Endothelial cell of umbilical vein (primary cell): ENCODE results near the gene ADAM22. TPM values are rescaled to one million over a fixed set of nuclear protein-coding genes. Genes with fewer than 3 reads are reported as not detected.
"Not testable (repeated sequence)": the region's sequence is repeated elsewhere in the genome, so short reads cannot be mapped to it uniquely, and the experiment has no call there.

Experiments
- BruUV-seq: library from RNA; stranded (reverse); fragments of 400-500 nt; replicated peaks from 2 replicates; lab custom pipeline; 2021; lab: Mats Ljungman, UMichigan
- CTCF ChIA-PET: fragments of 300-600, 350-600 bp; sonication (Branson Sonifier 250); formaldehyde crosslinking; loops from one replicate; lab custom pipeline; 2021; ENCODE audit warnings: antibody characterized with exemption, inconsistent platforms; lab: Charles Lee
- POLR2A ChIA-PET: fragments of 300-600, 350-600 bp; sonication (Branson Sonifier 250); formaldehyde crosslinking; loops from one replicate; lab custom pipeline; 2021; ENCODE audit warnings: antibody characterized with exemption, inconsistent platforms; lab: Charles Lee
- DNase-seq: peaks from one replicate; pipeline ENCODE4 v3.0.0-alpha.2; 2011; ENCODE audit warnings: low read depth, low spot score
- FAIRE-seq: peaks from 2 replicates; lab custom pipeline; 2011; peaks lifted over from hg19 to GRCh38; lab: Jason Lieb, UNC
- H2AFZ ChIP-seq: 2 replicates; pipeline ENCODE4 v1.6.0; 2012; ENCODE audit warnings: low read depth, low read length, control low read depth, inconsistent platforms
- H3K27ac ChIP-seq: 2 replicates; pipeline ENCODE4 v1.5.1; 2011; ENCODE audit warnings: low read depth, mild to moderate bottlenecking, control low read depth, low read length, moderate library complexity; ENCODE audit not compliant: insufficient read depth
- H3K27me3 ChIP-seq, 2 experiments: 2 replicates each; pipeline versions ENCODE4 v1.6.0 to v1.6.1; 2011; ENCODE audit warnings: low read length in 2 of 2, mixed read lengths in 1 of 2; ENCODE audit not compliant: control insufficient read depth in 2 of 2, insufficient read depth in 2 of 2
- H3K36me3 ChIP-seq, 2 experiments: 2 replicates in 1 of 2; 3 replicates in 1 of 2; pipeline ENCODE4 v1.5.1; 2011; ENCODE audit warnings: low read length in 2 of 2, mild to moderate bottlenecking in 1 of 2, moderate library complexity in 1 of 2; ENCODE audit not compliant: control insufficient read depth in 2 of 2, insufficient read depth in 2 of 2; ENCODE audit errors: extremely low read depth in 1 of 2
- H3K4me1 ChIP-seq: 3 replicates; pipeline ENCODE4 v1.5.1; 2011; ENCODE audit warnings: mild to moderate bottlenecking, low read length; ENCODE audit not compliant: control insufficient read depth, insufficient read depth; ENCODE audit errors: extremely low read depth
- H3K4me2 ChIP-seq: 2 replicates; pipeline ENCODE4 v1.6.1; 2011; ENCODE audit warnings: low read length, control low read depth, mixed read lengths; ENCODE audit not compliant: insufficient read depth
- H3K4me3 ChIP-seq, 3 experiments: fragments of 200-600 bp in 1 of 3; sonication (generic), shearing (Covaris generic) in 1 of 3; replicated peaks in 1 of 3; 2 replicates each; pipeline ENCODE4 v1.5.1; 2011 to 2016; ENCODE audit warnings: control low read depth in 3 of 3, low read length in 3 of 3, mild to moderate bottlenecking in 2 of 3, inconsistent platforms in 1 of 3, low read depth in 1 of 3, moderate library complexity in 1 of 3; ENCODE audit not compliant: insufficient read depth in 1 of 3
- H3K79me2 ChIP-seq: 2 replicates; pipeline ENCODE4 v1.6.0; 2012; ENCODE audit warnings: low read length, inconsistent platforms; ENCODE audit not compliant: control insufficient read depth, insufficient read depth
- H3K9ac ChIP-seq: replicated peaks from 2 replicates; pipeline ENCODE3; 2011; ENCODE audit warnings: low read length, control low read depth; ENCODE audit not compliant: insufficient read depth; ENCODE audit errors: extremely low read depth
- H3K9me1 ChIP-seq: replicated peaks from 3 replicates; pipeline ENCODE4 v1.6.0; 2011; ENCODE audit warnings: mild to moderate bottlenecking, low read length; ENCODE audit not compliant: control insufficient read depth, insufficient read depth; ENCODE audit errors: extremely low read depth
- H3K9me3 ChIP-seq: replicated peaks from 2 replicates; pipeline ENCODE4 v1.5.1; 2012; ENCODE audit warnings: low read length, inconsistent platforms; ENCODE audit not compliant: control insufficient read depth, insufficient read depth
- H4K20me1 ChIP-seq: replicated peaks from 2 replicates; pipeline ENCODE3; 2011; ENCODE audit warnings: mild to moderate bottlenecking, low read length; ENCODE audit not compliant: control insufficient read depth, insufficient read depth; ENCODE audit errors: extremely low read depth
- CTCF ChIP-seq, 2 donors: IDR thresholded peaks; 1 replicate in 1 of 2; 2 replicates in 1 of 2; pipeline ENCODE4 v1.5.1; 2011; ENCODE audit warnings: low read length in 2 of 2, mild to moderate bottlenecking in 2 of 2, moderate library complexity in 2 of 2, control low read depth in 1 of 2, inconsistent platforms in 1 of 2, low read depth in 1 of 2; ENCODE audit not compliant: insufficient read depth in 1 of 2; ENCODE audit errors: extremely low read depth in 1 of 2
- EZH2 ChIP-seq: IDR thresholded peaks from 2 replicates; pipeline ENCODE4 v1.6.1; 2012; ENCODE audit warnings: borderline replicate concordance, low read depth, mild to moderate bottlenecking, moderate library complexity, low read length, inconsistent platforms; ENCODE audit not compliant: severe bottlenecking
- FOS ChIP-seq: IDR thresholded peaks from 2 replicates; pipeline ENCODE4 v1.6.1; 2011; ENCODE audit warnings: mild to moderate bottlenecking, low read length, moderate library complexity, borderline replicate concordance; ENCODE audit not compliant: insufficient read depth
- GATA2 ChIP-seq: IDR thresholded peaks from 2 replicates; pipeline ENCODE4 v1.7.0; 2011; ENCODE audit warnings: low read depth, mild to moderate bottlenecking, moderate library complexity, mixed read lengths, low read length; ENCODE audit not compliant: insufficient read length, insufficient read depth
- JUN ChIP-seq: IDR thresholded peaks from 2 replicates; pipeline ENCODE4 v1.6.1; 2011; ENCODE audit warnings: borderline replicate concordance, low read depth; ENCODE audit not compliant: insufficient read length, insufficient read depth
- MAX ChIP-seq: IDR thresholded peaks from 2 replicates; pipeline ENCODE4 v1.6.1; 2011; ENCODE audit not compliant: insufficient read depth, insufficient read length
- MYC ChIP-seq: IDR thresholded peaks from one replicate; pipeline ENCODE4 v1.6.1; 2011; ENCODE audit warnings: mild to moderate bottlenecking, low read depth, low read length
- POLR2A ChIP-seq: IDR thresholded peaks from 2 replicates; pipeline ENCODE4 v1.6.1; 2012; ENCODE audit warnings: low read depth, mild to moderate bottlenecking, control low read depth, low read length
- POLR2AphosphoS5 ChIP-seq: IDR thresholded peaks from 2 replicates; pipeline ENCODE4 v1.6.1; 2012; ENCODE audit warnings: low read depth, mild to moderate bottlenecking, control low read depth, low read length, moderate library complexity; ENCODE audit not compliant: insufficient read depth
- dilution Hi-C: fragments of 300-500 bp; cut with MboI; formaldehyde crosslinking; loops from one replicate; pipeline ENCODE4 v1.15.0; 2019; ENCODE audit warnings: low sequenced_read_pairs; ENCODE audit not compliant: extremely low pct_ligation_motif_present
- intact Hi-C: fragments of 100-400 bp; cut with micrococcal nuclease; formaldehyde crosslinking; loops from one replicate; pipeline ENCODE4 v1.10.0; 2022
- polyA plus RNA-seq, 4 experiments: library from polyadenylated mRNA; depleted of rRNA in 3 of 4; stranded (reverse) in 3 of 4; unstranded in 1 of 4; fragments of >200 nt; gene quantifications; 2 replicates each; pipeline versions ENCODE4 v1.2.1 to v1.2.3, GENCODE V29; 2011 to 2012; ENCODE audit warnings: missing spikeins in 1 of 4
- total RNA-seq: library from RNA; stranded (reverse); gene quantifications from 2 replicates; pipeline ENCODE4 v1.2.3, GENCODE V29; 2021

ADAM22 gene
- total and polyA plus RNA-seq, 2 donors (not counting 3 experiments of a cell fraction or from before 2014, with no cell fraction given) = 0.33 to 0.53 TPM

- Histone ChIP-seq H3K9me1 (no peaks in the 10 kb centered on the region), H3K27me3 (peaks cover 0 to 3% of the 10 kb centered on the region in 2 experiments), H3K9ac (no peak overlapping the region), H3K4me1 (no peaks in the 10 kb centered on the region), H3K27ac (no peak overlapping the region), H3K4me2 (no peak overlapping the region), H3K9me3 (no peaks in the 10 kb centered on the region), H3K79me2 (no peaks in the 10 kb centered on the region), H2AFZ (no peak overlapping the region), H3K4me3 (no peak overlapping the region), H4K20me1 (no peaks in the 10 kb centered on the region), H3K36me3 (no peaks in the 10 kb centered on the region)
- ChIA-PET POLR2A (no interaction called here), CTCF (no interaction called here)
- no peak for DNase-seq
- TF ChIP-seq MAX (no peak), EZH2 (no peak), FOS (no peak)
- BruUV-seq = no TSS peak
- no peak for FAIRE-seq
- dilution Hi-C loops (no loop called here), intact Hi-C loops (no loop called here)
Observed at GRCh38 chr7:88155756-88156155, 221.7 kb downstream of the ADAM22 start.

- H3K36me3 ChIP-seq = no peaks in the 10 kb centered on the region
- no TSS peak for BruUV-seq
- no peak overlapping the region for H3K9ac ChIP-seq
- H3K4me2 ChIP-seq = no peak overlapping the region
- H3K9me3 ChIP-seq = no peaks in the 10 kb centered on the region
- H3K9me1 ChIP-seq = no peaks in the 10 kb centered on the region
- no peaks in the 10 kb centered on the region for H3K4me1 ChIP-seq
- no peak overlapping the region for H3K27ac ChIP-seq
- FAIRE-seq (no peak), DNase-seq (no peak)
- no peak overlapping the region for H3K4me3 ChIP-seq
- TF ChIP-seq FOS = no peak
- no peak for TF ChIP-seq CTCF (IDR thresholded peaks at IDR 0.05; ENCODE audit: extremely low read depth in 1 of 2, insufficient read depth in 1 of 2, low read depth in 1 of 2, low read length in 2 of 2)
- TF ChIP-seq GATA2 = no peak
- no peak for TF ChIP-seq JUN
- no peak for TF ChIP-seq POLR2A
- no peak for TF ChIP-seq MAX
- TF ChIP-seq POLR2AphosphoS5 = no peak
- TF ChIP-seq EZH2 = no peak
- no peak for TF ChIP-seq MYC
- POLR2A ChIA-PET = no interaction called here
- H3K27me3 ChIP-seq = peaks cover 0 to 3% of the 10 kb centered on the region in 2 experiments
- dilution Hi-C loops (no loop called here), intact Hi-C loops (no loop called here)
- H4K20me1 ChIP-seq = no peaks in the 10 kb centered on the region
- CTCF ChIA-PET = no interaction called here
- no peaks in the 10 kb centered on the region for H3K79me2 ChIP-seq
- no peak overlapping the region for H2AFZ ChIP-seq
Observed at GRCh38 chr7:88156356-88156755, 222.3 kb downstream of the ADAM22 start.

GRCh38 chr7:88159741-88160140, 225.7 kb downstream of the ADAM22 start:
- H3K4me2 ChIP-seq, POLR2A ChIA-PET, H3K27ac ChIP-seq, H3K9me1 ChIP-seq, H3K36me3 ChIP-seq, H3K9ac ChIP-seq, H2AFZ ChIP-seq, dilution Hi-C loops, H3K4me1 ChIP-seq, H3K9me3 ChIP-seq, DNase-seq, H4K20me1 ChIP-seq, H3K79me2 ChIP-seq, intact Hi-C loops, H3K27me3 ChIP-seq, H3K4me3 ChIP-seq, BruUV-seq, FAIRE-seq: not testable (repeated sequence)
- CTCF ChIA-PET = interaction anchor here (2.3 kb wide), 1 partner anchor 10 kb away, joined by 9 read pairs; no protein-coding TSS in a partner anchor
